GM12874 (cell line): ENCODE data around the gene APOL3.

Experiments used
- CTCF ChIP-seq: IDR thresholded peaks from 2 replicates; pipeline ENCODE4 v1.5.1; 2011; ENCODE audit warnings: low read depth, mild to moderate bottlenecking, control low read depth, low read length, moderate library complexity; ENCODE audit not compliant: insufficient read depth

APOL3 gene

GRCh38 chr22:36129486-36130388 is 30.8 kb downstream of the APOL3 start:
- no peak for TF ChIP-seq CTCF

GRCh38 chr22:36129071-36129470 is 31.5 kb downstream of the APOL3 start:
- no peak for TF ChIP-seq CTCF

- TF ChIP-seq CTCF, result no peak
These were observed 34.5 kb downstream of the APOL3 start for GRCh38 chr22:36125994-36126531.

- no peak for TF ChIP-seq CTCF
These were observed 35.1 kb downstream of the APOL3 start for GRCh38 chr22:36125434-36125833.

GRCh38 chr22:36124666-36125065 is 35.9 kb downstream of the APOL3 start:
- TF ChIP-seq CTCF, result no peak

- TF ChIP-seq CTCF, result peak; percentile 98
These were observed 36.6 kb downstream of the APOL3 start for GRCh38 chr22:36123673-36124630.

- no peak for TF ChIP-seq CTCF
These were observed 43.5 kb downstream of the APOL3 start for GRCh38 chr22:36117053-36117554.
